H1 (cell line): Measurements from ENCODE around the gene ISOC1.

ENCODE experiments used
- CTCF ChIP-seq, 3 experiments: IDR thresholded peaks; 1 replicate in 2 of 3; 2 replicates in 1 of 3; pipeline versions ENCODE4 v1.5.1 to v1.6.1; 2011; ENCODE audit warnings: low read length in 3 of 3, mild to moderate bottlenecking in 3 of 3, inconsistent platforms in 2 of 3, low read depth in 1 of 3, moderate library complexity in 1 of 3; ENCODE audit not compliant: insufficient read depth in 1 of 3; ENCODE audit errors: control extremely low read depth in 1 of 3
- POLR2AphosphoS5 ChIP-seq: IDR thresholded peaks from 2 replicates; pipeline ENCODE4 v1.6.1; 2011; ENCODE audit warnings: low read depth, low read length
- RAD21 ChIP-seq, 2 experiments: IDR thresholded peaks in 1 of 2; conservative IDR thresholded peaks in 1 of 2; 2 replicates each; pipeline ENCODE4 v1.6.1; 2011; ENCODE audit warnings: low read depth in 2 of 2, low read length in 2 of 2, improper control_type of control experiment in 1 of 2, inconsistent platforms in 1 of 2, mild to moderate bottlenecking in 1 of 2, moderate library complexity in 1 of 2
- SP2 ChIP-seq: IDR thresholded peaks from 2 replicates; pipeline ENCODE4 v1.6.1; 2012; ENCODE audit warnings: mild to moderate bottlenecking, low read length, inconsistent platforms

- TF ChIP-seq CTCF (IDR thresholded peaks at IDR 0.05; ENCODE audit: control extremely low read depth in 1 of 3, insufficient read depth in 1 of 3, low read depth in 1 of 3, low read length in 3 of 3) (no peak), SP2 (no peak), POLR2AphosphoS5 (no peak), RAD21 (IDR thresholded peaks at IDR 0.05 in 1 of 2, conservative IDR thresholded peaks at IDR 0.05 in 1 of 2; ENCODE audit: low read depth in 2 of 2, low read length in 2 of 2) (no peak)
Measured at GRCh38 chr5:129099184-129099569, 4.6 kb downstream of the ISOC1 start.
